HEK293 (cell line): ENCODE data around the gene AKR7A2.

Experiments used
- BCL11A ChIP-seq: fragments of 450-650 bp; formaldehyde crosslinking; IDR thresholded peaks from 2 replicates; pipeline ENCODE4 v1.5.1; 2016; ENCODE audit warnings: low read depth, missing biosample characterization, missing genetic modification characterization
- GLI4 ChIP-seq: fragments of 450-650 bp; formaldehyde crosslinking; IDR thresholded peaks from 2 replicates; pipeline ENCODE4 v1.5.1; 2016; ENCODE audit warnings: missing biosample characterization, missing genetic modification characterization
- MZF1 ChIP-seq: fragments of 450-650 bp; formaldehyde crosslinking; IDR thresholded peaks from 2 replicates; pipeline ENCODE4 v1.5.1; 2017; ENCODE audit warnings: missing biosample characterization, missing genetic modification characterization, borderline replicate concordance
- OVOL3 ChIP-seq: fragments of 450-650 bp; formaldehyde crosslinking; IDR thresholded peaks from 2 replicates; pipeline ENCODE4 v1.5.1; 2016; ENCODE audit warnings: missing biosample characterization, missing genetic modification characterization
- RBAK ChIP-seq: fragments of 450-650 bp; formaldehyde crosslinking; IDR thresholded peaks from 2 replicates; pipeline ENCODE4 v1.5.1; 2016; ENCODE audit warnings: missing biosample characterization, missing genetic modification characterization
- TSHZ1 ChIP-seq: fragments of 450-650 bp; formaldehyde crosslinking; IDR thresholded peaks from 2 replicates; pipeline ENCODE4 v1.5.1; 2016; ENCODE audit warnings: missing biosample characterization, missing genetic modification characterization, borderline replicate concordance
- WT1 ChIP-seq: fragments of 450-650 bp; formaldehyde crosslinking; IDR thresholded peaks from 2 replicates; pipeline ENCODE4 v1.5.1; 2016; ENCODE audit warnings: missing biosample characterization, missing genetic modification characterization
- YY1 ChIP-seq: fragments of 450-650 bp; formaldehyde crosslinking; IDR thresholded peaks from 2 replicates; pipeline ENCODE4 v1.5.1; 2018; ENCODE audit warnings: missing biosample characterization, missing genetic modification characterization
- ZBTB48 ChIP-seq: fragments of 450-650 bp; formaldehyde crosslinking; IDR thresholded peaks from 2 replicates; pipeline ENCODE4 v1.5.1; 2016; ENCODE audit warnings: missing biosample characterization, missing genetic modification characterization
- ZBTB7A ChIP-seq: fragments of 450-650 bp; formaldehyde crosslinking; IDR thresholded peaks from 2 replicates; pipeline ENCODE4 v1.5.1; 2016; ENCODE audit warnings: low read depth, missing biosample characterization, missing genetic modification characterization
- ZNF121 ChIP-seq: fragments of 450-650 bp; formaldehyde crosslinking; IDR thresholded peaks from 2 replicates; pipeline ENCODE4 v1.5.1; 2016; ENCODE audit warnings: missing biosample characterization, missing genetic modification characterization
- ZNF140 ChIP-seq: fragments of 450-650 bp; formaldehyde crosslinking; IDR thresholded peaks from 2 replicates; pipeline ENCODE4 v1.5.1; 2016; ENCODE audit warnings: missing biosample characterization, missing genetic modification characterization
- ZNF202 ChIP-seq: fragments of 450-650 bp; formaldehyde crosslinking; IDR thresholded peaks from 2 replicates; pipeline ENCODE4 v1.5.1; 2016; ENCODE audit warnings: missing biosample characterization, missing genetic modification characterization, borderline replicate concordance
- ZNF211 ChIP-seq: fragments of 450-650 bp; formaldehyde crosslinking; IDR thresholded peaks from 2 replicates; pipeline ENCODE4 v1.5.1; 2016; ENCODE audit warnings: low read depth, missing biosample characterization, missing genetic modification characterization
- ZNF292 ChIP-seq: fragments of 450-650 bp; formaldehyde crosslinking; IDR thresholded peaks from 2 replicates; pipeline ENCODE4 v1.5.1; 2016; ENCODE audit warnings: low read depth, missing biosample characterization, missing genetic modification characterization, borderline replicate concordance
- ZNF366 ChIP-seq: fragments of 450-650 bp; formaldehyde crosslinking; conservative IDR thresholded peaks from 2 replicates; pipeline ENCODE4 v1.5.1; 2016; ENCODE audit warnings: missing biosample characterization, missing genetic modification characterization
- ZNF416 ChIP-seq: fragments of 450-650 bp; formaldehyde crosslinking; IDR thresholded peaks from 2 replicates; pipeline ENCODE4 v1.5.1; 2016; ENCODE audit warnings: missing biosample characterization, missing genetic modification characterization
- ZNF501 ChIP-seq: fragments of 450-650 bp; formaldehyde crosslinking; IDR thresholded peaks from 2 replicates; pipeline ENCODE4 v1.5.1; 2016; ENCODE audit warnings: missing biosample characterization, missing genetic modification characterization
- ZNF596 ChIP-seq: fragments of 450-650 bp; IDR thresholded peaks from 2 replicates; pipeline ENCODE4 v1.5.0; 2018; ENCODE audit warnings: missing biosample characterization, mild to moderate bottlenecking, missing genetic modification characterization, moderate library complexity
- ZNF664 ChIP-seq: fragments of 450-650 bp; formaldehyde crosslinking; IDR thresholded peaks from 2 replicates; pipeline ENCODE4 v1.5.1; 2016; ENCODE audit warnings: missing biosample characterization, missing genetic modification characterization
- ZNF707 ChIP-seq: fragments of 450-650 bp; formaldehyde crosslinking; IDR thresholded peaks from 2 replicates; pipeline ENCODE4 v1.5.1; 2016; ENCODE audit warnings: missing biosample characterization, missing genetic modification characterization
- ZNF768 ChIP-seq: fragments of 450-650 bp; formaldehyde crosslinking; IDR thresholded peaks from 2 replicates; pipeline ENCODE4 v1.5.1; 2018; ENCODE audit warnings: missing biosample characterization, mild to moderate bottlenecking, missing genetic modification characterization
- ZNF785 ChIP-seq: fragments of 450-650 bp; formaldehyde crosslinking; IDR thresholded peaks from 2 replicates; pipeline ENCODE4 v1.5.1; 2016; ENCODE audit warnings: missing biosample characterization, missing genetic modification characterization
- ZNF791 ChIP-seq: fragments of 450-650 bp; formaldehyde crosslinking; IDR thresholded peaks from 2 replicates; pipeline ENCODE4 v1.5.1; 2016; ENCODE audit warnings: missing biosample characterization, missing genetic modification characterization
- ZSCAN16 ChIP-seq: fragments of 450-650 bp; formaldehyde crosslinking; IDR thresholded peaks from 2 replicates; pipeline ENCODE4 v1.5.1; 2016; ENCODE audit warnings: missing biosample characterization, missing genetic modification characterization
- ZSCAN18 ChIP-seq: fragments of 450-650 bp; formaldehyde crosslinking; IDR thresholded peaks from 2 replicates; pipeline ENCODE4 v1.5.1; 2016; ENCODE audit warnings: missing biosample characterization, missing genetic modification characterization
- ZSCAN30 ChIP-seq: fragments of 450-650 bp; IDR thresholded peaks from 2 replicates; pipeline ENCODE4 v1.5.1; 2018; ENCODE audit warnings: missing biosample characterization, mild to moderate bottlenecking, missing genetic modification characterization, moderate library complexity
- TF ChIP-seq, protein P1 (sequence below): fragments of 450-650 bp; formaldehyde crosslinking; IDR thresholded peaks from 2 replicates; pipeline ENCODE4 v1.5.1; 2016; ENCODE audit warnings: missing biosample characterization, missing genetic modification characterization
- TF ChIP-seq, protein P2 (sequence below): fragments of 450-650 bp; formaldehyde crosslinking; IDR thresholded peaks from 2 replicates; pipeline ENCODE4 v1.5.1; 2016; ENCODE audit warnings: missing biosample characterization, missing genetic modification characterization
- TF ChIP-seq, protein P3 (sequence below): fragments of 450-650 bp; formaldehyde crosslinking; IDR thresholded peaks from 2 replicates; pipeline ENCODE4 v1.5.1; 2016; ENCODE audit warnings: missing biosample characterization, missing genetic modification characterization
- TF ChIP-seq, protein P4 (sequence below): fragments of 450-650 bp; formaldehyde crosslinking; IDR thresholded peaks from 2 replicates; pipeline ENCODE4 v1.5.1; 2016; ENCODE audit warnings: missing biosample characterization, missing genetic modification characterization

AKR7A2 gene

DNA sequence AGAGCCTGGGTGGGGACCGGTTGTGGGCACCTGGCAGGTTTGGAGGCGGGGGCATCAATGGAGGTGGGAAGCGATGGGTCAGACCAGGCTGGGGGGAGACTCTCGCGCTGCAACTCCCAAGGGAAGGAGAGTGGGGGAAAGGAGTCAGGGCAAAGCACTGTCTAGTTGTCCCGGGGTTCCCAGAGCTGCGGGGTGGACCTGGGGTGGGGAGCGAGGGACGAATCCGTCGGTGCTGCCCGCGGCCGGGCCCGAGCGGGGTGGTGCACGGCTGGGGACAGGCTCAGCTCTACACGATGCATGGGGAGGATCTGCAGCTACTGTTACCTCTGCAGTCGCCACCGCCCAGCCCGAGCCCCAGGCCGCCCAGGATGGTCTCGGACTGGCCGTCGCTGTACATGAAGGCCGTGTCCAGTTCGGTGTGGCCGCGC lies 427 bp downstream of the AKR7A2 start (continued):
- TF ChIP-seq YY1 (no peak), BCL11A (tag by site-specific recombination) (no peak), ZSCAN18 (tag by site-specific recombination) (no peak), ZNF596 (no peak), ZBTB7A (no peak), ZNF707 (tag by site-specific recombination) (no peak), ZNF140 (tag by site-specific recombination) (no peak), ZNF121 (0 out of 2 replicates have a peak, but pooled peaks have one; percentile 17), ZNF785 (no peak), TSHZ1 (no peak), ZNF202 (tag by site-specific recombination) (no peak), ZNF664 (tag by site-specific recombination) (no peak), ZSCAN16 (tag by site-specific recombination) (no peak), ZSCAN30 (tag by site-specific recombination) (no peak), ZNF292 (tag by site-specific recombination) (no peak), ZNF501 (0 out of 2 replicates have a peak, but pooled peaks have one; percentile 42), ZNF791 (tag by site-specific recombination) (no peak), MZF1 (no peak), GLI4 (0 out of 2 replicates have a peak, but pooled peaks have one; percentile 52), ZNF366 (tag by site-specific recombination) (no peak), WT1 (tag by site-specific recombination) (no peak), OVOL3 (no peak), ZNF211 (tag by site-specific recombination) (no peak), ZNF768 (tag by site-specific recombination) (no peak), ZBTB48 (tag by site-specific recombination) (no peak), ZNF416 (no peak), RBAK (tag by site-specific recombination) (no peak)
- TF ChIP-seq, protein P1, sequence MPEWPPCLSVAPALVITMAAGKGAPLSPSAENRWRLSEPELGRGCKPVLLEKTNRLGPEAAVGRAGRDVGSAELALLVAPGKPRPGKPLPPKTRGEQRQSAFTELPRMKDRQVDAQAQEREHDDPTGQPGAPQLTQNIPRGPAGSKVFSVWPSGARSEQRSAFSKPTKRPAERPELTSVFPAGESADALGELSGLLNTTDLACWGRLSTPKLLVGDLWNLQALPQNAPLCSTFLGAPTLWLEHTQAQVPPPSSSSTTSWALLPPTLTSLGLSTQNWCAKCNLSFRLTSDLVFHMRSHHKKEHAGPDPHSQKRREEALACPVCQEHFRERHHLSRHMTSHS (tag by site-specific recombination), result no peak
- TF ChIP-seq, protein P2, sequence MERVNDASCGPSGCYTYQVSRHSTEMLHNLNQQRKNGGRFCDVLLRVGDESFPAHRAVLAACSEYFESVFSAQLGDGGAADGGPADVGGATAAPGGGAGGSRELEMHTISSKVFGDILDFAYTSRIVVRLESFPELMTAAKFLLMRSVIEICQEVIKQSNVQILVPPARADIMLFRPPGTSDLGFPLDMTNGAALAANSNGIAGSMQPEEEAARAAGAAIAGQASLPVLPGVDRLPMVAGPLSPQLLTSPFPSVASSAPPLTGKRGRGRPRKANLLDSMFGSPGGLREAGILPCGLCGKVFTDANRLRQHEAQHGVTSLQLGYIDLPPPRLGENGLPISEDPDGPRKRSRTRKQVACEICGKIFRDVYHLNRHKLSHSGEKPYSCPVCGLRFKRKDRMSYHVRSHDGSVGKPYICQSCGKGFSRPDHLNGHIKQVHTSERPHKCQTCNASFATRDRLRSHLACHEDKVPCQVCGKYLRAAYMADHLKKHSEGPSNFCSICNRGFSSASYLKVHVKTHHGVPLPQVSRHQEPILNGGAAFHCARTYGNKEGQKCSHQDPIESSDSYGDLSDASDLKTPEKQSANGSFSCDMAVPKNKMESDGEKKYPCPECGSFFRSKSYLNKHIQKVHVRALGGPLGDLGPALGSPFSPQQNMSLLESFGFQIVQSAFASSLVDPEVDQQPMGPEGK (tag by site-specific recombination), result peak; percentile 37; the same call in 1 of the 2 replicates
- TF ChIP-seq, protein P3, sequence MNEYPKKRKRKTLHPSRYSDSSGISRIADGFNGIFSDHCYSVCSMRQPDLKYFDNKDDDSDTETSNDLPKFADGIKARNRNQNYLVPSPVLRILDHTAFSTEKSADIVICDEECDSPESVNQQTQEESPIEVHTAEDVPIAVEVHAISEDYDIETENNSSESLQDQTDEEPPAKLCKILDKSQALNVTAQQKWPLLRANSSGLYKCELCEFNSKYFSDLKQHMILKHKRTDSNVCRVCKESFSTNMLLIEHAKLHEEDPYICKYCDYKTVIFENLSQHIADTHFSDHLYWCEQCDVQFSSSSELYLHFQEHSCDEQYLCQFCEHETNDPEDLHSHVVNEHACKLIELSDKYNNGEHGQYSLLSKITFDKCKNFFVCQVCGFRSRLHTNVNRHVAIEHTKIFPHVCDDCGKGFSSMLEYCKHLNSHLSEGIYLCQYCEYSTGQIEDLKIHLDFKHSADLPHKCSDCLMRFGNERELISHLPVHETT (tag by site-specific recombination), result no peak
- TF ChIP-seq, protein P4, sequence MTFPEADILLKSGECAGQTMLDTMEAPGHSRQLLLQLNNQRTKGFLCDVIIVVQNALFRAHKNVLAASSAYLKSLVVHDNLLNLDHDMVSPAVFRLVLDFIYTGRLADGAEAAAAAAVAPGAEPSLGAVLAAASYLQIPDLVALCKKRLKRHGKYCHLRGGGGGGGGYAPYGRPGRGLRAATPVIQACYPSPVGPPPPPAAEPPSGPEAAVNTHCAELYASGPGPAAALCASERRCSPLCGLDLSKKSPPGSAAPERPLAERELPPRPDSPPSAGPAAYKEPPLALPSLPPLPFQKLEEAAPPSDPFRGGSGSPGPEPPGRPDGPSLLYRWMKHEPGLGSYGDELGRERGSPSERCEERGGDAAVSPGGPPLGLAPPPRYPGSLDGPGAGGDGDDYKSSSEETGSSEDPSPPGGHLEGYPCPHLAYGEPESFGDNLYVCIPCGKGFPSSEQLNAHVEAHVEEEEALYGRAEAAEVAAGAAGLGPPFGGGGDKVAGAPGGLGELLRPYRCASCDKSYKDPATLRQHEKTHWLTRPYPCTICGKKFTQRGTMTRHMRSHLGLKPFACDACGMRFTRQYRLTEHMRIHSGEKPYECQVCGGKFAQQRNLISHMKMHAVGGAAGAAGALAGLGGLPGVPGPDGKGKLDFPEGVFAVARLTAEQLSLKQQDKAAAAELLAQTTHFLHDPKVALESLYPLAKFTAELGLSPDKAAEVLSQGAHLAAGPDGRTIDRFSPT, result peak; percentile 59; the same call in 1 of the 2 replicates
